ENCODE results near the gene INTS1. TPM values are rescaled to one million over a fixed set of nuclear protein-coding genes. Genes with fewer than 3 reads are reported as not detected.

INTS1 gene
- total and polyA plus RNA-seq, 3 donors from 2014 or later = 142 to 185 (median 142) TPM

DNA sequence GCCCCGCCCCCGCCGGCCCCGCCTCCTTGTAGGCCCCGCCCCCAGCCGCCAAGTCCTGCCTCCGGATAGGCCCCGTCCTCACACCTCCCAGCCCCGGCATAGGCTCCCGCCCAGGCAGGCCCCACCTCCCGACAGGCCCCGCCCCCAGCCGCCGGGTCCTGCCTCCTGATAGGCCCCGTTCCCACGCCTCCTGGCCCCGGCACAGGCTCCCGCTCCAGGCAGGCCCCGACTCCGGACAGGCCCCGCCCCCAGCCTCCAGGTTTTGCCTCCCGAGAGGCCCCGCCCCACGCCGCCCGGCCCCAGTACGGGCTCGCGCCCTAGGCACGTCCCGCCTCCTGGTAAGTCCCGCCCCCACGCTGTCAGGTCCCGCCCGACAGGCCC, 44.7 kb downstream of the INTS1 start:
- TF ChIP-seq POLR2A (IDR thresholded peaks at IDR 0.05) = no peak
- Histone ChIP-seq H3K36me3 (ENCODE audit: low read depth, missing control alignments) (no peaks in the 10 kb centered on the region), H3K27ac (peak overlapping the region in 1 of 2 donors; percentile 71), H3K9me3 (no peaks in the 10 kb centered on the region), H3K27me3 (no peaks in the 10 kb centered on the region), H3K4me3 (peak overlapping the region; percentile 58 to 68), H3K4me1 (peaks cover 23% of the 10 kb centered on the region)
- WGBS, 2 donors = 0% methylated on average over 20 of the region's 35 CpGs
- peak; percentile 99 for DNase-seq
- intact Hi-C loops (cut with DNase I; ENCODE audit: low total_unique reads) = no loop called here

- H3K9me3 ChIP-seq = no peaks in the 10 kb centered on the region
- intact Hi-C loops (cut with DNase I; ENCODE audit: low total_unique reads) = no loop called here
- DNase-seq = peak; percentile 49
- H3K27ac ChIP-seq = peak within 1 kb of the TSS; percentile 25 to 71
- TF ChIP-seq, protein P1, sequence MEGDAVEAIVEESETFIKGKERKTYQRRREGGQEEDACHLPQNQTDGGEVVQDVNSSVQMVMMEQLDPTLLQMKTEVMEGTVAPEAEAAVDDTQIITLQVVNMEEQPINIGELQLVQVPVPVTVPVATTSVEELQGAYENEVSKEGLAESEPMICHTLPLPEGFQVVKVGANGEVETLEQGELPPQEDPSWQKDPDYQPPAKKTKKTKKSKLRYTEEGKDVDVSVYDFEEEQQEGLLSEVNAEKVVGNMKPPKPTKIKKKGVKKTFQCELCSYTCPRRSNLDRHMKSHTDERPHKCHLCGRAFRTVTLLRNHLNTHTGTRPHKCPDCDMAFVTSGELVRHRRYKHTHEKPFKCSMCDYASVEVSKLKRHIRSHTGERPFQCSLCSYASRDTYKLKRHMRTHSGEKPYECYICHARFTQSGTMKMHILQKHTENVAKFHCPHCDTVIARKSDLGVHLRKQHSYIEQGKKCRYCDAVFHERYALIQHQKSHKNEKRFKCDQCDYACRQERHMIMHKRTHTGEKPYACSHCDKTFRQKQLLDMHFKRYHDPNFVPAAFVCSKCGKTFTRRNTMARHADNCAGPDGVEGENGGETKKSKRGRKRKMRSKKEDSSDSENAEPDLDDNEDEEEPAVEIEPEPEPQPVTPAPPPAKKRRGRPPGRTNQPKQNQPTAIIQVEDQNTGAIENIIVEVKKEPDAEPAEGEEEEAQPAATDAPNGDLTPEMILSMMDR (IDR thresholded peaks at IDR 0.05) = no peak
- peak; percentile 63 for TF ChIP-seq POLR2A (IDR thresholded peaks at IDR 0.05)
- no peaks in the 10 kb centered on the region for H3K36me3 ChIP-seq (ENCODE audit: low read depth, missing control alignments)
- H3K4me3 ChIP-seq = peak within 1 kb of the TSS; percentile 58 to 68
- no peaks in the 10 kb centered on the region for H3K27me3 ChIP-seq
- WGBS, 2 donors = 0 to 1% methylated on average over 2 to 69 of the region's 69 CpGs
- H3K4me1 ChIP-seq = peaks cover 23% of the 10 kb centered on the region
These were observed 45.3 kb downstream of the INTS1 start, which contains the start of gene MICALL2 for GRCh38 chr7:1458683-1459511. MICALL2 (minus strand) TSS chr7:1459470; CDS start chr7:1459326, 144 bp downstream.

DNA sequence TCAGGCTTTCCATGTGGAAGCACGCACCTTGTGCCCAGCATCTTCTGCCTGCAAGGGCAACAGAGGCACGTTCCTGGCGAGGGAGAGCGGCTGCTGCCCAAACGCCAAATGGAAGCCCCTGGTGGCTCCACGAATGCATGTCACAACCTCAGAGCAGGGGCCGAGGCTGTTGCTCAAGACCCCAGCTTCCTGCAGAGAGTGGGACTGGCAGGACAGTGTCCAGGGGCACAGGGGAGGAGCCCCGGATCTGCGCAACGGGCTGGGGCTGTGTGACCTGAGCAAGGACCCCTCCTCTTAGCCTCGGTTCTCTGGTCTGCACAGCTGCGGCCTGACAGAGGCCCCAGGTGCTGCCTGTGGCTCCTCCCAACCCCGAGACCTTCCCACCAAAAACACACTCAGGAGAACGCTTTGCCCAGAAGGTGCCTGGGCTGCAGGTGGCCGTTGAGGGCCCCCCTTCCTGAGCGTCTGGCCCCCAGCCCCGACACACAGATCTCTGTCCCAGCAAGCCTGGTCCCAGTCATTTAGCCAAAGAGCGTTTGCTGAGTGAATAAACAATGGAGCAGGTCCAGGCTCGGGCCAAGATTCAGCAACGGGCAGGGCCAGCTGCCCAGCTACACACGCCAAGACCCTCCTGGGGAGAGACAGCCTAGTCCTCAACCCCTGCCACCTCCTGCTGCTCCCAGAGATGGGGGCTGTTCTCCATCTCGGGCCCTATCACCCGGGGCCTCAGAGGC, 46.1 kb downstream of the INTS1 start:
- no peak for DNase-seq
- no peak for TF ChIP-seq POLR2A (IDR thresholded peaks at IDR 0.05)
- TF ChIP-seq, protein P1 (IDR thresholded peaks at IDR 0.05) = no peak
- intact Hi-C loops (cut with DNase I; ENCODE audit: low total_unique reads) = no loop called here
- peaks cover 23% of the 10 kb centered on the region for H3K4me1 ChIP-seq
- H3K4me3 ChIP-seq = peak overlapping the region in 1 of 2 donors; percentile 58
- WGBS, 2 donors = 63 to 65% methylated on average over 10 to 22 of the region's 23 CpGs
- H3K27me3 ChIP-seq = no peaks in the 10 kb centered on the region
- no peaks in the 10 kb centered on the region for H3K9me3 ChIP-seq
- H3K27ac ChIP-seq = no peak overlapping the region
- H3K36me3 ChIP-seq (ENCODE audit: low read depth, missing control alignments) = no peaks in the 10 kb centered on the region

- Histone ChIP-seq H3K27me3 (no peaks in the 10 kb centered on the region), H3K27ac (no peak overlapping the region), H3K4me1 (peaks cover 23% of the 10 kb centered on the region), H3K4me3 (no peak overlapping the region), H3K36me3 (ENCODE audit: low read depth, missing control alignments) (no peaks in the 10 kb centered on the region), H3K9me3 (no peaks in the 10 kb centered on the region)
- no peak for DNase-seq
- intact Hi-C loops (cut with DNase I; ENCODE audit: low total_unique reads) = no loop called here
- TF ChIP-seq POLR2A (IDR thresholded peaks at IDR 0.05) = no peak
- TF ChIP-seq, protein P1 (IDR thresholded peaks at IDR 0.05) = no peak
- WGBS, 2 donors = 80 to 86% methylated on average over 5 to 18 of the region's 18 CpGs
These were observed 46.9 kb downstream of the INTS1 start for GRCh38 chr7:1457059-1457948.

Measured in testis (tissue), 3 donors.